HepG2 (cell line): ENCODE measurements around the gene RPS6KL1.

Experiments used
- CTCF ChIP-seq: sonication (generic); formaldehyde crosslinking; IDR thresholded peaks from 2 replicates; pipeline ENCODE4 v1.5.0; 2020; ENCODE audit warnings: mild to moderate bottlenecking, missing genetic modification reagents, moderate library complexity
- POLR2AphosphoS2 ChIP-seq: IDR thresholded peaks from 2 replicates; pipeline ENCODE4 v1.6.1; 2011; ENCODE audit warnings: low read depth, low read length, improper control_type of control experiment
- SMAD3 ChIP-seq: sonication (generic); formaldehyde crosslinking; IDR thresholded peaks from 2 replicates; pipeline ENCODE4 v1.4.0; 2020; ENCODE audit warnings: missing genetic modification reagents
- STAG1 ChIP-seq: sonication (generic); formaldehyde crosslinking; IDR thresholded peaks from 2 replicates; pipeline ENCODE4 v1.4.0; 2020; ENCODE audit warnings: missing genetic modification reagents
- TF ChIP-seq, protein P1 (sequence below): sonication (generic); formaldehyde crosslinking; IDR thresholded peaks from 2 replicates; pipeline ENCODE4 v1.4.0; 2020; ENCODE audit warnings: low read depth, mild to moderate bottlenecking, missing genetic modification reagents

DNA sequence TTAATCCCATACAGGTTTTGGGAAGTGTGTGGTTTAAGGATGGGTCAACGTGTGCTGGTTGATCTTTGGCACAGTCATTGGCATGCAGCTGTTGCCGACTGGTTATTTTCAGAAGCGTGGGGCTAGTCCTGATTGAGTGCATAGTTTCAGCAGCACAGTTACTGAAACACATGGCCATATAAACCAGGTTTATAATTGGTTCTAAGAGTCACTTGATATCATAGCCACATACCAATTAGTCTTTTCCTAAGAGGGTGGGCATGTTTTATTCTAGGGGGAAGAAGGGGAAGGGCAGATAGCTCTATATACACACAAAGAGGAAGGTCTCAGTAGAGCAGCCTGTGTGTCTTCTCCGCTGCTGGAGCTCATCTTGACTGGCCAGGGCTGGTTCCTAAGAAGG lies 11.0 kb upstream of the RPS6KL1 start:
- TF ChIP-seq CTCF (CRISPR knock-in tag) (no peak), SMAD3 (CRISPR knock-in tag) (no peak), POLR2AphosphoS2 (no peak), STAG1 (CRISPR knock-in tag) (no peak)
- TF ChIP-seq, protein P1, sequence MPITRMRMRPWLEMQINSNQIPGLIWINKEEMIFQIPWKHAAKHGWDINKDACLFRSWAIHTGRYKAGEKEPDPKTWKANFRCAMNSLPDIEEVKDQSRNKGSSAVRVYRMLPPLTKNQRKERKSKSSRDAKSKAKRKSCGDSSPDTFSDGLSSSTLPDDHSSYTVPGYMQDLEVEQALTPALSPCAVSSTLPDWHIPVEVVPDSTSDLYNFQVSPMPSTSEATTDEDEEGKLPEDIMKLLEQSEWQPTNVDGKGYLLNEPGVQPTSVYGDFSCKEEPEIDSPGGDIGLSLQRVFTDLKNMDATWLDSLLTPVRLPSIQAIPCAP (CRISPR knock-in tag): no peak
